ENCODE data around the gene GLCCI1. TPM values are rescaled to one million over a fixed set of nuclear protein-coding genes. Genes with fewer than 3 reads are reported as not detected.
"Not testable (repeated sequence)": the region's sequence is repeated elsewhere in the genome, so short reads cannot be mapped to it uniquely, and the experiment has no call there.

Gene GLCCI1
- total RNA-seq, 3 donors from 2014 or later = 5.9 to 6.1 (median 6.1) TPM

DNA sequence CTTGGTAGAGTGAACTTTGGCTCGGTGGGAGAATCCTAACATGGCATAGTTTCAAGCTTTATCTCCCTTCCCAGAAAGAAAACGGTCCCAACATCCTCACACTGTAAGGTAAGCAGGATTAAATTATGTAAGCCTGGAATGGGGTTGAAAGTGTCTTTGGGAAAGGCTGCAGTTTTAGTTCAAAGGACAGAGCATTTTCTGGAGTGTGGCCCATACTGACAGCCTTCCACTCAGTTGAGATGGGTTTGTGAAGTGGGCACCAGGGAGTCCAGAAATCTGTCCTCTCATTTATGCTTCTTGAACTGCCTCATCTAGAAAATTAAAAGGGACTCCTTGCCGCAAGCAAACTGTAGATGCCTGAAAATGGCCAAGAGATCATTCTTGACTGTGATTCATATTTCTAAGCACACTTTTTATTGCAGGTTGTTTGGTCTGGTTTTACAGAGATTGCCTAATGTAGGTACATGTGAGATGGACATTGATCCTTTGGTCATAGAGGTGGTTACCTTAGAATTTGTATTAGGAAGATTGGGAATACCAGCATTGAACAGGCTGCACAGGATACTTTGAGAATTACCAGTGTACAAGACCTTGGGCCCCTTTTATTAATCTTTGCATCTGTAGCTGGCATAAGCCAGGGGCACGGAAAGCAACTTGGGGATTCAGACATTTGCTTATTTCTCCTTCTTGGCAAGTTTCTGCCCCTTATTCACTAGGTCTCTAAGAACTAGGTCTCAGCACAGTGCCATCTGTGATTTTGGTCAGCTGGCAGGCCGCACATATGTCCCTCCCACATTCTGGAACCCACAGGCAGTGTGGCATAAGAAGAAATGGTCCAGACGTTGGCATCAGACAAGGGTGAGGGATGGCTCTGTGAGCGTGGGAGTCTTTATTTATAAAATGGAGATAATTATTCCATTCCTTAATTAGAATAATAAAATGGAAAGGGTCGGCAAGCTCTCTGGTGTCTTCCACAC is 125.9 kb downstream of the GLCCI1 start:
- Mint-ChIP-seq H3K9me3 (peaks cover 15% of the 10 kb centered on the region), H3K4me1 (ENCODE audit: low read depth) (no peaks in the 10 kb centered on the region), H3K4me3 (no peak overlapping the region), H3K27me3 (ENCODE audit: low read depth) (no peaks in the 10 kb centered on the region), H3K36me3 (ENCODE audit: insufficient read depth) (peaks cover 16% of the 10 kb centered on the region)
- ATAC-seq = no peak
- no peak for DNase-seq

GRCh38 chr7:8101292-8101691 is 132.7 kb downstream of the GLCCI1 start:
- not testable (repeated sequence) for H3K27me3 Mint-ChIP-seq (ENCODE audit: low read depth); H3K4me3 Mint-ChIP-seq; H3K36me3 Mint-ChIP-seq (ENCODE audit: insufficient read depth); DNase-seq; ATAC-seq
- peaks cover 21% of the 10 kb centered on the region for H3K4me1 Mint-ChIP-seq (ENCODE audit: low read depth)
- peaks cover 28% of the 10 kb centered on the region for H3K9me3 Mint-ChIP-seq

GRCh38 chr7:8103282-8103681 is 134.7 kb downstream of the GLCCI1 start:
- no peak for ATAC-seq
- Mint-ChIP-seq H3K36me3 (ENCODE audit: insufficient read depth) (peaks cover 2% of the 10 kb centered on the region), H3K27me3 (ENCODE audit: low read depth) (no peaks in the 10 kb centered on the region), H3K9me3 (peaks cover 22% of the 10 kb centered on the region), H3K4me1 (ENCODE audit: low read depth) (peaks cover 23% of the 10 kb centered on the region), H3K4me3 (no peak overlapping the region)
- DNase-seq = no peak

DNA sequence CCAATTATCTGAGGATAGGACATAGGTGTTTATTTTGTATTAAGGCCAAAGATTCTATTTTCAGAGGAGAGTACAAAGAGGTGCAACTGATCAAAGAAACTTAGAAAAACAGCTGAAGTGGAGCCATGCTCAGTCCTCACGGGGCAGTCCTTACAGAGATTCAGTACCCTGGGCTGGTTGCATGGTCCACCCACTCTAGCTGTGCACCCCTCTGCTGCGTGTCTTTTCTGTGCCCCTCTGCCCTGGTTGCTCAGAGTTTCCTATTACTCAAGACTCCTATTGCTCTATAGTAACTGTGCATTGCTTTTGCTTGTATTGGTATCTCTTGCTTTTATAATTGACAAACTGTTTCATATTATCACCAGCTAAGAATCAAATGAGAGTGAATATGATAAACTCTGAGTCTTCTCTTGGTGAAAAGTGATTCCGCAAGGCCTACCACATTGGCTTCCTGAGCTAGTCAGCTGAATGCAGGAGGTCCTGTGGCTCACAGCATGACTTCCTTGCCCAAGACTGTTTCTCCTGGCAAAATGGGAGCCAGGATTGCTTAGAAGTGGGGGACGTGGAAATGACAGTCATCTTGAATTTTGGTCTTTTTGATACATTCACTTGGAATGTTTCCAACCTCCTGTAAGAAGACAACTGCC is 137.0 kb downstream of the GLCCI1 start:
- no peak for DNase-seq
- Mint-ChIP-seq H3K4me1 (ENCODE audit: low read depth) (peaks cover 23% of the 10 kb centered on the region), H3K9me3 (peaks cover 11% of the 10 kb centered on the region), H3K27me3 (ENCODE audit: low read depth) (no peaks in the 10 kb centered on the region), H3K36me3 (ENCODE audit: insufficient read depth) (peaks cover 2% of the 10 kb centered on the region), H3K4me3 (no peak overlapping the region)
- ATAC-seq = peak; percentile 51 to 62

DNA sequence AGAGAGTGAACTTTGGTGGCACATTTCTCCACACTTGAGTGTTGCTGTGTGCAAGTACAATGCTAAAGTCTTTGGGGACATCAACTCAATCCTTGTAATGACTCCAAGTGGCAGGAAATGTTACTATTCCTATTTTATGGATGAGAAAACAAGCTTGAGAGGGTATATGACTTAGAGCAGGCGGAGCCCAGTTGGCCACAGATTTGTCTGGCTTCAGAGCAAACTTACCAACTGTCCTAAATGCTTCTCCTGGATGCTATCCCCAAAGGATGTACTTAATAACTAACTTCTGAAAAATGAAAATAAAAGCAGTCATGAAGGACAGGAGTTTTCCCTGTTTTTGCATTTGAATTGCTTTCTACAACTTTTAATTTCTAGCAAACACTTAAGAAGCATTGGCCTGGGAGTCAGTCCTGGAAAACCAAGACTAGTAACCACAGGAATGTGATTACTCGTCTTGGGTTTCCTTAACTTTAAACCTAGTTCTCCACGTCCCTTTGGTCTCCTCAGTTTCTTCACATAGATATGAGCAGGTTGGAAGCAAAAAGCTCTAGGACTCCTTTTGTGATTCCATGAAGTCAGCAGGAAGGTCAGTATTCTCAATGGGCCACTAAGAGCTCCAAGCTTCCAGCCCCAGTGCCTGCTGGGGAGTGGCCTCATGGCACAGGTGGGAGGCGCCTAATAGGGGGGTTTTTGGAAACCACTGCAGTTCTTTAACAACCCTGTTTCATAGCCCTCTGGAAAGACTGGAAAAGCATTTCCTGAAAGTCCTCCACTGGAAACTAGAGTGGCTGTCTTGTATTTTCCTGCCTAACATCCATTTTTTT is 140.8 kb downstream of the GLCCI1 start:
- H3K4me1 Mint-ChIP-seq (ENCODE audit: low read depth) = peaks cover 28% of the 10 kb centered on the region
- no peaks in the 10 kb centered on the region for H3K36me3 Mint-ChIP-seq (ENCODE audit: insufficient read depth)
- DNase-seq = no peak
- H3K27me3 Mint-ChIP-seq (ENCODE audit: low read depth) = no peaks in the 10 kb centered on the region
- no peak overlapping the region for H3K4me3 Mint-ChIP-seq
- H3K9me3 Mint-ChIP-seq = no peaks in the 10 kb centered on the region
- no peak for ATAC-seq

GRCh38 chr7:8111282-8111960 is 142.8 kb downstream of the GLCCI1 start:
- Mint-ChIP-seq H3K4me1 (ENCODE audit: low read depth) (peaks cover 30% of the 10 kb centered on the region), H3K9me3 (peaks cover 3% of the 10 kb centered on the region), H3K36me3 (ENCODE audit: insufficient read depth) (no peaks in the 10 kb centered on the region), H3K4me3 (no peak overlapping the region), H3K27me3 (ENCODE audit: low read depth) (no peaks in the 10 kb centered on the region)
- no peak for DNase-seq
- ATAC-seq = no peak

DNA sequence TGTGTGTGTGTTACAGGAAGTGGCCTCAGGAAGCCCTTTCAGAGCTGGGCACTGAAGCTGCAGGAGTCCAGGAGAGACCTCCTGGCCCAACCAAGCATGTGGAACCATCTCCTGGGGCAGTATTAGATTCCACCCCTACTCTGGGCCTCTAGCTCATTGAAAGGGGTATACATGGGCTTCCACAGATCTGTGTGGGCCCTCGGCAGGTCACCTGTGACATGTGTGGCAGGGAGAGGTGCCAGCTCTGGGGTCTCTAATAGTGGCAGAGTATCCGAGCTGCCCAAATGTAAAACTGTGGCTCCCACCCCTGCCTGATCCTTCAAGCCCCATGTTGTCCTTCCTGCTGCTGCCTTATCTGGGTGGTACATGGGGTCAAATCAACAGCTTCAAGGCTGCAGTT is 144.1 kb downstream of the GLCCI1 start:
- Mint-ChIP-seq H3K36me3 (ENCODE audit: insufficient read depth) (no peaks in the 10 kb centered on the region), H3K4me1 (ENCODE audit: low read depth) (peaks cover 39% of the 10 kb centered on the region), H3K27me3 (ENCODE audit: low read depth) (no peaks in the 10 kb centered on the region), H3K9me3 (peaks cover 3% of the 10 kb centered on the region), H3K4me3 (no peak overlapping the region)
- ATAC-seq = no peak
- DNase-seq = no peak

DNA sequence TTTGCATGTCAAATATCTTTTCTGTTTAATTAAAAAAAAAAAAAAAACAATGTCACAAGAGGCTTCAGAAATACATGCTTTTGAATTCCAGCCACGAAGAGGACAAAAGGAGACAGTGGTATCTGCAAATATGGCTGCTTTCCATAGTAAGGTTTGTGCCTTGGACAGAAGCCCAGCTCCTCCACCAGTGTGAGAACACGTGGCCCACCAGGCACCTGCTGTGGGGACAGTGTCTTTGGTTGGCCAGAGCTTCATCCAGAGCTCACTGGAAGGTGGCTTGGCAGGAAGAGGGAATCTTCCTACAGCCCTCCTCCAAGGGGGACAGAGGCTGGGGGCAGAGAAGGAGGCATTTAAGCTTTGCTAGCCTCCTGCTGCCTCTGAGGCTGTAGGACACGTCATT is 144.6 kb downstream of the GLCCI1 start:
- Mint-ChIP-seq H3K4me1 (ENCODE audit: low read depth) (peaks cover 39% of the 10 kb centered on the region), H3K27me3 (ENCODE audit: low read depth) (no peaks in the 10 kb centered on the region), H3K4me3 (no peak overlapping the region), H3K36me3 (ENCODE audit: insufficient read depth) (no peaks in the 10 kb centered on the region), H3K9me3 (peaks cover 3% of the 10 kb centered on the region)
- ATAC-seq (no peak), DNase-seq (no peak)

DNA sequence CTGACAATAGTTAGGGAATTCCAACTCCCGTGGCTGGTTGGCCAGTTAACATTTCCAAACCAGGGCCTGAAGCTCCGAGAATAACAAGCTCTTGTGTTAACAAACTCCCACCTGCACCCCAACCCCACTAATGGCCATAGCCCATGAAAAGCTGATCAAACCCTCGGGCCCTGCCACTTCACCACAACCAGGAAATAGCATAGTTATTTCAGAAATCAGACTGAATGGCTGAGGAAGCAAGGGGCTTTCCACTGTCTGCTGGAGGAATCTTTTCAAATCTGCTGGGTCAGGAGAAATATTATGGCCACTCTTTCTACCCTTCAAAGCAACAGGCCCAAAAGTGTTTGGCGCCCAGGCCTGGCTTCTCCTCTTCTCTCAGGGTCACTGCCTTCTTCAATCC is 145.6 kb downstream of the GLCCI1 start:
- no peak overlapping the region for H3K4me3 Mint-ChIP-seq
- ATAC-seq = no peak
- H3K36me3 Mint-ChIP-seq (ENCODE audit: insufficient read depth) = no peaks in the 10 kb centered on the region
- no peaks in the 10 kb centered on the region for H3K27me3 Mint-ChIP-seq (ENCODE audit: low read depth)
- H3K4me1 Mint-ChIP-seq (ENCODE audit: low read depth) = peaks cover 39% of the 10 kb centered on the region
- H3K9me3 Mint-ChIP-seq = peaks cover 3% of the 10 kb centered on the region
- DNase-seq = no peak

DNA sequence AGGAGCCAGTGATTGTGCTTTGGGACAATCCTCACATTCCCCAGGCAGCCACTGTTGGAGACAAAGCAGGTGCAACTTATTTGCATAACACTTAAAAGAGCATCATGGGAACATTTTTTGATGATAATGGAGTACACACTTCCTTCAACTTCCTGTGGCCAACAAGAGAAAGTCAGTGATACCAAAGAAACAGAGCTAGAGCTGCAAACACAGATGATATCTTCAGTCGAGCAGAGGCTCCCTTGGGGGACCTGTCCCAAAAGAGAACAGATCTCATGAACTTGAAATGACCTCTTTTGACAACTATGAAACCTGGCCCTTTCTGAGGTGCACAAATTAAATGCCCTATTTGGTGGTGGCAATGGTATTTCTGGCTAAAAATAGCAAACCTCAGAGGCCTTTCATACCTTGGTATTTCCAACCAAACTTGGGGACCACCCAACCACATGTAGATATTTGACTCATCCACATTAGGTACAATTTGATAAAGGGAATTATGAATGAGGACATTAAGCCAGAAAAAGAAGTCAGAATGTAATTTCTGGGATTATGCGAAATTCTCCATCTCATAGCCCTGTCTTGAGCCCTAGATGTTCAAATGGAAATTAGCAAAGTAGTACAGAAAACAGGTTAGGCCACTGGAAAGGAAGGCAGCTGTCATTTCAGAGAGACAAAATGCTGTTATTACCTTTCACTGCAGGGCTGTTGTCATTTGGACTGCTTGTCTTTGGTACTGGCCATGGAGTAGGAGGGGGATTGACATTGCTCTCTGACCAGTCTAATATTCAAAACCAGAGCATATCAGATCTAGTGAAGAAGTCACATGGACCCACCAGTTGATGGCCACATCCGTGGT is 147.2 kb downstream of the GLCCI1 start:
- H3K27me3 Mint-ChIP-seq (ENCODE audit: low read depth) = no peaks in the 10 kb centered on the region
- peaks cover 39% of the 10 kb centered on the region for H3K4me1 Mint-ChIP-seq (ENCODE audit: low read depth)
- ATAC-seq (peak; percentile 39 to 44), DNase-seq (no peak)
- no peaks in the 10 kb centered on the region for H3K36me3 Mint-ChIP-seq (ENCODE audit: insufficient read depth)
- H3K9me3 Mint-ChIP-seq = peaks cover 3% of the 10 kb centered on the region
- H3K4me3 Mint-ChIP-seq = no peak overlapping the region

DNA sequence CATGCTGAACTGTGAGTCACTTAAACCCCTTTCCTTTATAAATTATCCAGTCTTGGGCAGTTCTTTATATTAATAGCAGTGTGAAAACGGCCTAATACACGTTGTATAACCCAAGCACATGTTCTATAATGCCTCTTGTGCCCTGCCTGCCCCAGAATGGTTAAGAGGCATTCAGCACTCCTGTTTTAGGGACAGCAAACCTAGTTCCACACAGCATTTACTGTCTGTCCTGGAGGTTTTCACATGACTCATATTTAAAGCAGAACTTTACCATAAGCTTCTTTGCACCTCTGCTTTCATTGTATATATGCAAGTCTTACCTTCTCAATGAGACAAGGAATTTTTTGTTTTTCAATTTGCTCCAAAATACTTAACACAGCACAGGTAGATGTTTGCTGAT is 148.6 kb downstream of the GLCCI1 start:
- Mint-ChIP-seq H3K36me3 (ENCODE audit: insufficient read depth) (no peaks in the 10 kb centered on the region), H3K9me3 (peaks cover 3% of the 10 kb centered on the region), H3K27me3 (ENCODE audit: low read depth) (no peaks in the 10 kb centered on the region), H3K4me1 (ENCODE audit: low read depth) (peaks cover 49% of the 10 kb centered on the region), H3K4me3 (no peak overlapping the region)
- DNase-seq (no peak), ATAC-seq (peak in 1 of 2 donors; percentile 32)

- Mint-ChIP-seq H3K9me3 (peaks cover 3% of the 10 kb centered on the region), H3K27me3 (ENCODE audit: low read depth) (no peaks in the 10 kb centered on the region), H3K36me3 (ENCODE audit: insufficient read depth) (no peaks in the 10 kb centered on the region), H3K4me3 (no peak overlapping the region), H3K4me1 (ENCODE audit: low read depth) (peaks cover 48% of the 10 kb centered on the region)
- ATAC-seq (no peak), DNase-seq (no peak)
Measured at GRCh38 chr7:8119262-8119661, 150.7 kb downstream of the GLCCI1 start.

- H3K4me1 Mint-ChIP-seq (ENCODE audit: low read depth) = peaks cover 48% of the 10 kb centered on the region
- peaks cover 3% of the 10 kb centered on the region for H3K9me3 Mint-ChIP-seq
- no peak overlapping the region for H3K4me3 Mint-ChIP-seq
- ATAC-seq (peak; percentile 32 to 35), DNase-seq (no peak)
- no peaks in the 10 kb centered on the region for H3K36me3 Mint-ChIP-seq (ENCODE audit: insufficient read depth)
- H3K27me3 Mint-ChIP-seq (ENCODE audit: low read depth) = no peaks in the 10 kb centered on the region
Measured at GRCh38 chr7:8120390-8121058, 151.9 kb downstream of the GLCCI1 start.
